Left ventricle myocardium inferior (tissue), 1 donor: ENCODE measurements around the gene MRRF. TPM values are rescaled to one million over a fixed set of nuclear protein-coding genes. Genes with fewer than 3 reads are reported as not detected.

ENCODE experiments used
- DNase-seq: peaks from one replicate; pipeline ENCODE4 v3.0.0-alpha.2; 2020
- H3K27ac ChIP-seq: fragments of 200-600 bp; replicated peaks from 2 replicates; pipeline ENCODE4 v1.8.0; 2021
- H3K27me3 ChIP-seq: fragments of 200-600 bp; 2 replicates; pipeline ENCODE4 v1.8.0; 2021; ENCODE audit warnings: low read depth
- H3K36me3 ChIP-seq: fragments of 200-600 bp; 2 replicates; pipeline ENCODE4 v1.8.0; 2021
- H3K4me1 ChIP-seq: fragments of 200-600 bp; 2 replicates; pipeline ENCODE4 v1.8.0; 2021
- H3K4me3 ChIP-seq: fragments of 200-600 bp; 2 replicates; pipeline ENCODE4 v1.8.0; 2021; ENCODE audit warnings: mild to moderate bottlenecking, moderate library complexity
- H3K9me3 ChIP-seq: fragments of 200-600 bp; replicated peaks from 2 replicates; pipeline ENCODE4 v1.8.0; 2021
- CTCF ChIP-seq: fragments of 200-600 bp; IDR thresholded peaks from 2 replicates; pipeline ENCODE4 v1.8.0; 2021; ENCODE audit warnings: antibody characterized with exemption, mild to moderate bottlenecking, borderline replicate concordance
- intact Hi-C: fragments of 100-400 bp; cut with micrococcal nuclease; formaldehyde crosslinking; loops from one replicate; pipeline ENCODE4 v1.11.0; 2022
- total RNA-seq: library from RNA; stranded (reverse); fragmentation: NEBNext Ultra II Directional; extraction: Animal tissue kit (Norgen Biotek cat#: 25700); gene quantifications from one replicate; pipeline ENCODE4 v1.2.1, GENCODE V29; 2021
- donor health status: DM: no; HTN: yes; CAD: no; lungs with severe emphysema.

MRRF gene
- total RNA-seq, 1 donor from 2014 or later: 35.8 TPM

GRCh38 chr9:122378236-122378635 is 113.6 kb downstream of the MRRF start:
- no peak for TF ChIP-seq CTCF
- Histone ChIP-seq H3K4me3 (no peak overlapping the region), H3K36me3 (no peaks in the 10 kb centered on the region), H3K27me3 (peaks cover 15% of the 10 kb centered on the region), H3K4me1 (peaks cover 28% of the 10 kb centered on the region), H3K27ac (no peak overlapping the region), H3K9me3 (peaks cover 10% of the 10 kb centered on the region)
- intact Hi-C loops: no loop called here
- no peak for DNase-seq

DNA sequence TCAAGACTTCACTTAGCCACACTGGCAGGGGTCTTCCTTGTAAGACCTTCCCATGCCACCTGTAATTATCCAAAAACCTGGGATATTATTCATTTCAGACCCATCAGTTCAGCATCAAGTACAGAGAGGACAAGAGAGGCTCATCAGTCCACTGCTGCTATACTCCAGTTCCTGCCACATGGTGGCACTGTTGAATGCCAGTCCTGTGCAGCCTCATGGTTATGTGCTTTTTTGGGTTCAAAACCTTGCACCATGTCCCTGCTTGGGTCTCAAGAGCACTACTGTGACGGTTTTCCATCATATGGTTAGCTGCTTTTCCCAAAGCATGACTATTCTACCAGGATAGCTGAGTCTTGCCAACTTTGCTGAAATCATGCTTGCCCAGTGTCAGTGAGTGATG is 114.7 kb downstream of the MRRF start:
- intact Hi-C loops: no loop called here
- H3K4me1 ChIP-seq: peaks cover 32% of the 10 kb centered on the region

DNA sequence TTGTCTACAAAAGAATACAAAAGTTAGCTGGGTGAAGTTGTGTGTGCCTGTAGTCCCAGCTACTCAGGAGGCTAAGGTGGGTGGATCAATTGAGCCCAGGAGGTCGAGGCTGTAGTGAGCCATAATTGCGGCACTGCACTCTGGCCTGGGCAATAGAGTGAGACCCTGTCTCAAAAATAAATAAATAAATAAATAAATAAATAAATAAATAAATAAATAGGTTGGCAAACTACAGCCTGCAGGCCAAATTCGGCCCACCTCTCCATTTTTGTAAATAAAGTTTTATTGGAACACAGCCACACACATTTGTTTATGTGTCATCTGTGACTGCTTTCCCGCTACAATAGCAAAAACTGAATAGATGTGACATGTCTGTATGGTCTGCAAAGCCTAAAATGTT is 115.6 kb downstream of the MRRF start:
- intact Hi-C loops: no loop called here
- peaks cover 10% of the 10 kb centered on the region for H3K9me3 ChIP-seq
- H3K36me3 ChIP-seq: no peaks in the 10 kb centered on the region
- peaks cover 24% of the 10 kb centered on the region for H3K4me1 ChIP-seq
- no peak overlapping the region for H3K4me3 ChIP-seq
- no peak for DNase-seq
- no peak overlapping the region for H3K27ac ChIP-seq
- TF ChIP-seq CTCF: no peak
- H3K27me3 ChIP-seq: peaks cover 10% of the 10 kb centered on the region

More for the DNA sequence above, 114.7 kb downstream of the MRRF start:
- TF ChIP-seq CTCF: no peak
- Histone ChIP-seq H3K27me3 (peaks cover 10% of the 10 kb centered on the region), H3K9me3 (peaks cover 10% of the 10 kb centered on the region), H3K27ac (no peak overlapping the region), H3K4me3 (no peak overlapping the region), H3K36me3 (no peaks in the 10 kb centered on the region)
- no peak for DNase-seq

Other genes with a start within 250 kb of the MRRF start
- gene TTLL11, start 171.6 kb upstream of the MRRF start, total RNA-seq: 7.3 TPM
- 311 TPM for gene NDUFA8, start 105.1 kb upstream of the MRRF start, total RNA-seq
- not detected for gene MORN5, start 105.0 kb upstream of the MRRF start, total RNA-seq
- gene LHX6, start 35.9 kb upstream of the MRRF start, total RNA-seq: 4.4 TPM
- 40.7 TPM for gene RBM18, start within 50 bp of the MRRF start, total RNA-seq
- 6.7 TPM for gene PTGS1, start 106.1 kb downstream of the MRRF start, total RNA-seq
- gene OR1J1, start 213.0 kb downstream of the MRRF start, total RNA-seq: not detected
- not detected for gene OR1J2, start 245.9 kb downstream of the MRRF start, total RNA-seq